ENCODE results near the gene AFG3L2. TPM values are rescaled to one million over a fixed set of nuclear protein-coding genes. Genes with fewer than 3 reads are reported as not detected.
"Not testable (repeated sequence)": the region's sequence is repeated elsewhere in the genome, so short reads cannot be mapped to it uniquely, and the experiment has no call there.

The AFG3L2 gene
- total and polyA plus RNA-seq, 2 of the 8 experiments (the other 6 are each of a cell fraction or from before 2014, with no cell fraction given), result 29.7 to 84.8 TPM

- H3K23me2 ChIP-seq (ENCODE audit: low read depth, low read length); H3K4me2 ChIP-seq (ENCODE audit: insufficient read depth in 1 of 2, low read depth in 2 of 2, low read length in 2 of 2); H2BK12ac ChIP-seq (ENCODE audit: low read depth, low read length); H3K9me3 ChIP-seq (ENCODE audit: insufficient read depth in 2 of 2, low read depth in 1 of 2, low read length in 1 of 2); H3K4ac ChIP-seq (replicated peaks; ENCODE audit: insufficient read length, low read depth, low read length); H3K18ac ChIP-seq (ENCODE audit: extremely low read depth, low read length); H4K91ac ChIP-seq (replicated peaks; ENCODE audit: insufficient read length, low read length); H3K4me3 ChIP-seq (ENCODE audit: extremely low read depth in 1 of 4, insufficient read depth in 2 of 4, low read depth in 3 of 4, low read length in 4 of 4); H3K79me2 ChIP-seq (ENCODE audit: control insufficient read depth in 1 of 2, insufficient read depth in 2 of 2, low read length in 2 of 2); H3K14ac ChIP-seq (ENCODE audit: insufficient read length); H2AFZ ChIP-seq (ENCODE audit: low read length); H4K5ac ChIP-seq (ENCODE audit: insufficient read length, low read depth, low read length); H2AK5ac ChIP-seq (ENCODE audit: low read depth, low read length); POLR2A ChIA-PET (ENCODE audit: partially characterized antibody); H3K56ac ChIP-seq (replicated peaks; ENCODE audit: insufficient read length, low read depth, low read length); FAIRE-seq; H3K27ac ChIP-seq (ENCODE audit: low read depth, low read length); H3K9ac ChIP-seq (replicated peaks in 1 of 4; ENCODE audit: extremely low read depth in 1 of 4, low read depth in 3 of 4, low read length in 3 of 4); H3K23ac ChIP-seq (ENCODE audit: insufficient read length); H4K8ac ChIP-seq (ENCODE audit: extremely low read depth, insufficient read depth, low read length); H3K79me1 ChIP-seq (ENCODE audit: low read depth, low read length); H2BK20ac ChIP-seq (ENCODE audit: low read length); H2BK120ac ChIP-seq (replicated peaks; ENCODE audit: low read depth, low read length); H4K20me1 ChIP-seq (replicated peaks in 1 of 2; ENCODE audit: control insufficient read depth in 1 of 2, insufficient read depth in 2 of 2, low read length in 2 of 2); H2BK15ac ChIP-seq (ENCODE audit: low read length); DNase-seq (ENCODE audit: low read depth in 1 of 2, low spot score in 2 of 2); H2BK5ac ChIP-seq (ENCODE audit: low read depth, low read length); H3K27me3 ChIP-seq (replicated peaks in 1 of 4; ENCODE audit: control insufficient read depth in 3 of 4, extremely low read depth in 1 of 4, insufficient read depth in 3 of 4, low read length in 3 of 4); H3K4me1 ChIP-seq (replicated peaks in 1 of 4; ENCODE audit: control insufficient read depth in 3 of 4, insufficient read depth in 4 of 4, low read length in 3 of 4); H3K36me3 ChIP-seq (ENCODE audit: control insufficient read depth in 2 of 4, insufficient read depth in 4 of 4, low read length in 3 of 4): not testable (repeated sequence)
- CTCF ChIA-PET (ENCODE audit: partially characterized antibody), result interaction anchor here (1.0 to 1.9 kb wide), 4 partner anchors 8 to 550 kb away, joined by 3 to 10 read pairs (median 5); no protein-coding TSS in a partner anchor
- WGBS, 2 experiments (ENCODE audit: extremely low coverage in 1 of 2, insufficient coverage in 1 of 2, insufficient read length in 1 of 2, insufficient replicate concordance in 2 of 2, low coverage in 1 of 2, low lambda C conversion rate in 2 of 2, missing lambda C conversion rate in 1 of 2), result 88% methylated on average over 5 of the region's 5 CpGs; no CpG with 5 or more reads in 1 of the 2 experiments
These were observed 6.7 kb upstream of the AFG3L2 start for GRCh38 chr18:12383759-12384158.

DNA sequence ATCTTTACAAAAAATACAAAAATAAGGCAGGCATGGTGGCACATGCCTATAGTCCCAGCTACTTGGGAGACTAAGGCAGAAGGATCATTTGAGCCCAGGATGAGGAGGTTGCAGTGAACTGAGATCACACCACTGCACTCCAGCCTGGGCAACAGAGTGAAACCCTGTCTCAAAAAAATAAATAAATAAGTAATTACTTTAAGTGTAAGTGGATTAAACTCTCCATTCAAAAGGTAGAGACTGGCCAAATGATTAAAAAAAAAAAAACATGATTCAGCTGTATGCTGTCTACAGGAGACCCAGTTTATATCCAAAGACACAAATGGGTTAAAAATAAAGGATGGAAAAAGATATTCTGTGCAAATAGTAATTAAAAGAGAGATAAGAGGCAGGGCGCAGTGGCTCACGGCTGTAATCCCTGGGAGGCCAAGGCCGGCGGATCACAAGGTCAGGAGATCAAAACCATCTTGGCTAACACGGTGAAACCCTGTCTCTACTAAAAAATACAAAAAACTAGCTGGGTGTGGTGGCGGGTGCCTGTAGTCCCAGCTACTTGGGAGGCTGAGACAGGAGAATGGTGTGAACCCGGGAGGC is 5.3 kb upstream of the AFG3L2 start:
- H3K4me2 ChIP-seq (ENCODE audit: insufficient read depth in 1 of 2, low read depth in 2 of 2, low read length in 2 of 2); H3K27me3 ChIP-seq (replicated peaks in 1 of 4; ENCODE audit: control insufficient read depth in 3 of 4, extremely low read depth in 1 of 4, insufficient read depth in 3 of 4, low read length in 3 of 4); H3K9me3 ChIP-seq (ENCODE audit: insufficient read depth in 2 of 2, low read depth in 1 of 2, low read length in 1 of 2); DNase-seq (ENCODE audit: low read depth in 1 of 2, low spot score in 2 of 2); H3K79me2 ChIP-seq (ENCODE audit: control insufficient read depth in 1 of 2, insufficient read depth in 2 of 2, low read length in 2 of 2); H3K23me2 ChIP-seq (ENCODE audit: low read depth, low read length); H3K14ac ChIP-seq (ENCODE audit: insufficient read length); H3K4ac ChIP-seq (replicated peaks; ENCODE audit: insufficient read length, low read depth, low read length); H4K20me1 ChIP-seq (replicated peaks in 1 of 2; ENCODE audit: control insufficient read depth in 1 of 2, insufficient read depth in 2 of 2, low read length in 2 of 2); H3K4me3 ChIP-seq (ENCODE audit: extremely low read depth in 1 of 4, insufficient read depth in 2 of 4, low read depth in 3 of 4, low read length in 4 of 4); H3K4me1 ChIP-seq (replicated peaks in 1 of 4; ENCODE audit: control insufficient read depth in 3 of 4, insufficient read depth in 4 of 4, low read length in 3 of 4); H3K18ac ChIP-seq (ENCODE audit: extremely low read depth, low read length); H4K5ac ChIP-seq (ENCODE audit: insufficient read length, low read depth, low read length); POLR2A ChIA-PET (ENCODE audit: partially characterized antibody); H3K9ac ChIP-seq (replicated peaks in 1 of 4; ENCODE audit: extremely low read depth in 1 of 4, low read depth in 3 of 4, low read length in 3 of 4); H2AK5ac ChIP-seq (ENCODE audit: low read depth, low read length); H2BK12ac ChIP-seq (ENCODE audit: low read depth, low read length); FAIRE-seq; H3K36me3 ChIP-seq (ENCODE audit: control insufficient read depth in 2 of 4, insufficient read depth in 4 of 4, low read length in 3 of 4); H2BK120ac ChIP-seq (replicated peaks; ENCODE audit: low read depth, low read length); H4K8ac ChIP-seq (ENCODE audit: extremely low read depth, insufficient read depth, low read length); H3K56ac ChIP-seq (replicated peaks; ENCODE audit: insufficient read length, low read depth, low read length); H3K23ac ChIP-seq (ENCODE audit: insufficient read length); H2BK15ac ChIP-seq (ENCODE audit: low read length); H3K27ac ChIP-seq (ENCODE audit: low read depth, low read length); H4K91ac ChIP-seq (replicated peaks; ENCODE audit: insufficient read length, low read length); H2BK20ac ChIP-seq (ENCODE audit: low read length); H2AFZ ChIP-seq (ENCODE audit: low read length); H3K79me1 ChIP-seq (ENCODE audit: low read depth, low read length); H2BK5ac ChIP-seq (ENCODE audit: low read depth, low read length): not testable (repeated sequence)
- WGBS, 2 experiments (ENCODE audit: extremely low coverage in 1 of 2, insufficient coverage in 1 of 2, insufficient read length in 1 of 2, insufficient replicate concordance in 2 of 2, low coverage in 1 of 2, low lambda C conversion rate in 2 of 2, missing lambda C conversion rate in 1 of 2), result 88% methylated on average over 7 of the region's 7 CpGs; no CpG with 5 or more reads in 1 of the 2 experiments
- CTCF ChIA-PET (ENCODE audit: partially characterized antibody), result interaction anchor here (0.6 to 1.5 kb wide), 2 partner anchors 10 to 99 kb away, joined by 3 to 10 read pairs; no protein-coding TSS in a partner anchor

All from H1 (cell line).